Erythroblast (primary cell): Measurements from ENCODE around the gene TXLNB.

Experiments
- GATA1 ChIP-seq: IDR thresholded peaks from 2 replicates; pipeline ENCODE4 v1.6.1; 2011; ENCODE audit warnings: low read depth, mild to moderate bottlenecking, control low read depth, low read length, moderate library complexity
- POLR2A ChIP-seq: IDR thresholded peaks from 2 replicates; pipeline ENCODE4 v1.6.1; 2011; ENCODE audit warnings: mild to moderate bottlenecking, low read length

DNA sequence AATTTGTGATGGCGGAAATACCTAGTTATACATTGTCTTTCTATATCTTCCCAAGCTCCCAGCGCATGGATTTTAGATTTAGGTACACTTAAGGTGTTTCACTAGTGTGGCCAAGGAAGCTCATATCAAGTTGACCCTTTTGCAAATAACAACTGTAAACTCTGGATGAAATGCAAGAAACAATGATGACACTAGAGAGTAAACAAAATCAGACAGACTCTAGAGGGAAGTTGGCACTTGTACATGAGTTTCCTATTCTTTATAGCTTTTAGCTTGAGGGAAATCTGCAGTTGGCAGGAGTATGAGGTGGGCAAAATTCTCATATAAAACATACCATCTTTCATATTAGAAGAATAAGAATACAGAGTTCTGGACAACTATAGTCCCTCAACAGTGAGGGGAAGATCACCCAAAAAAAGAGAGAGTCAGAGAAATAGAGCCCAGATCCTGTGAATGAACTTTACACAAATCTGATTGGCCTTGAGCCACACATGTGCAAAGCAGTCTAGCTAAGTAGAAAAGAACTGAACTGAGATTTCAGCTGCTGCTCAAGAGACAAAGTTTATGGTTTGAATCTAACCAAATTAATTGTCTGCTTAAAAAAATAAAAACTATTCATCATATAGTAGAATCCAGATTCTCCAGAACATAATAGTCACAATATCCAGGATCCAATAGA lies 26.1 kb downstream of the TXLNB start:
- no peak for TF ChIP-seq POLR2A
- TF ChIP-seq GATA1: no peak
